B cell (primary cell): ENCODE measurements around the gene TRIO. TPM values are rescaled to one million over a fixed set of nuclear protein-coding genes. Genes with fewer than 3 reads are reported as not detected.

Source experiments
- ATAC-seq: fragments of 200-7000 bp; cut with Tn5 transposase; one replicate; pipeline ENCODE4 v1.10.0; 2021; ENCODE audit warnings: low read depth, mild to moderate bottlenecking, moderate number of reproducible peaks, moderate library complexity
- CTCF ChIA-PET: fragments of 350-600 bp; sonication (Branson Sonifier 250); formaldehyde crosslinking; loops from one replicate; lab custom pipeline; 2021; ENCODE audit warnings: antibody characterized with exemption, inconsistent platforms; lab: Charles Lee
- POLR2A ChIA-PET: fragments of 350-600 bp; sonication (Branson Sonifier 250); formaldehyde crosslinking; loops from one replicate; lab custom pipeline; 2021; ENCODE audit warnings: antibody characterized with exemption; lab: Charles Lee
- DNase-seq: peaks from one replicate; pipeline ENCODE4 v3.0.0; 2013
- H2AFZ ChIP-seq: 2 replicates; pipeline ENCODE4 v1.6.1; 2012; ENCODE audit warnings: mild to moderate bottlenecking, low read depth, low read length; ENCODE audit not compliant: insufficient read depth, poor library complexity, severe bottlenecking
- H3K27ac ChIP-seq, 2 donors: 1 replicate in 1 of 2; 2 replicates in 1 of 2; pipeline ENCODE4 v1.5.1; 2012 to 2013; ENCODE audit warnings: low read length in 2 of 2, mild to moderate bottlenecking in 2 of 2, moderate library complexity in 1 of 2
- H3K27me3 ChIP-seq, 4 experiments: fragments of 200-600 bp in 1 of 4; sonication (generic) in 1 of 4; replicated peaks in 1 of 4; 1 replicate in 2 of 4; 2 replicates in 2 of 4; pipeline versions ENCODE4 v1.6.1 to v1.7.0; 2013 to 2016; ENCODE audit warnings: low read length in 3 of 4, mild to moderate bottlenecking in 2 of 4, mixed read lengths in 1 of 4, moderate library complexity in 1 of 4; ENCODE audit not compliant: insufficient read depth in 4 of 4, control insufficient read depth in 3 of 4; ENCODE audit errors: control extremely low read depth in 1 of 4
- H3K36me3 ChIP-seq, 2 experiments: replicated peaks in 1 of 2; 1 replicate in 1 of 2; 2 replicates in 1 of 2; pipeline versions ENCODE4 v1.6.1 to v1.7.1; 2013; ENCODE audit warnings: low read length in 1 of 2; ENCODE audit not compliant: insufficient read depth in 2 of 2, control insufficient read depth in 1 of 2; ENCODE audit errors: control extremely low read depth in 1 of 2, extremely low read depth in 1 of 2
- H3K4me1 ChIP-seq, 2 donors: fragments of 200-600 bp in 1 of 2; sonication (generic) in 1 of 2; 1 replicate in 1 of 2; 2 replicates in 1 of 2; pipeline versions ENCODE4 v1.5.1 to v1.6.1; 2013 to 2017; ENCODE audit warnings: low read length in 2 of 2; ENCODE audit not compliant: control insufficient read depth in 2 of 2, insufficient read depth in 2 of 2
- H3K4me2 ChIP-seq: replicated peaks from 2 replicates; pipeline ENCODE3; 2012; ENCODE audit warnings: mild to moderate bottlenecking, low read depth, low read length; ENCODE audit not compliant: poor library complexity, severe bottlenecking
- H3K4me3 ChIP-seq, 5 experiments: fragments of 200-600 bp in 1 of 5; sonication (generic) in 1 of 5; 1 replicate in 3 of 5; 2 replicates in 2 of 5; pipeline versions ENCODE4 v1.5.1 to v1.7.0; 2011 to 2016; ENCODE audit warnings: low read length in 4 of 5, mild to moderate bottlenecking in 4 of 5, low read depth in 2 of 5, control low read depth in 1 of 5, moderate library complexity in 1 of 5; ENCODE audit not compliant: insufficient read depth in 1 of 5; ENCODE audit errors: control extremely low read depth in 1 of 5, extremely low read depth in 1 of 5
- H3K79me2 ChIP-seq: fragments of 200-600 bp; sonication (generic); one replicate; pipeline ENCODE4 v1.6.0; 2016; ENCODE audit warnings: low read length; ENCODE audit not compliant: control insufficient read depth, insufficient read depth
- H3K9ac ChIP-seq: fragments of 200-600 bp; sonication (generic); 2 replicates; pipeline ENCODE4 v1.6.1; 2017; ENCODE audit warnings: mild to moderate bottlenecking, low read length, moderate library complexity
- H3K9me3 ChIP-seq, 3 donors: one replicate each; pipeline versions ENCODE4 v1.6.1 to v1.7.1; 2013; ENCODE audit warnings: low read length in 2 of 3; ENCODE audit not compliant: control insufficient read depth in 2 of 3, insufficient read depth in 1 of 3; ENCODE audit errors: control extremely low read depth in 1 of 3
- H4K20me1 ChIP-seq: 2 replicates; pipeline ENCODE4 v1.6.0; 2012; ENCODE audit warnings: mild to moderate bottlenecking, low read length; ENCODE audit not compliant: insufficient read depth, control insufficient read depth, poor library complexity, severe bottlenecking
- H3K27ac Mint-ChIP-seq: one replicate; pipeline ENCODE4 v1.8.0; 2021; ENCODE audit warnings: mixed read lengths
- H3K27me3 Mint-ChIP-seq: one replicate; pipeline ENCODE4 v1.8.0; 2021; ENCODE audit warnings: mixed read lengths
- H3K4me1 Mint-ChIP-seq: one replicate; pipeline ENCODE4 v1.8.0; 2021; ENCODE audit warnings: mixed read lengths
- H3K4me3 Mint-ChIP-seq: one replicate; pipeline ENCODE4 v1.8.0; 2021; ENCODE audit warnings: mixed read lengths
- H3K9me3 Mint-ChIP-seq: one replicate; pipeline ENCODE4 v1.8.0; 2022; ENCODE audit warnings: mixed read lengths; ENCODE audit not compliant: insufficient read depth
- CTCF ChIP-seq: fragments of 200-600 bp; IDR thresholded peaks from one replicate; pipeline ENCODE4 v1.8.0; 2022; ENCODE audit warnings: antibody characterized with exemption, mild to moderate bottlenecking
- EZH2 ChIP-seq: IDR thresholded peaks from 2 replicates; pipeline ENCODE4 v1.6.1; 2012; ENCODE audit warnings: borderline replicate concordance, low read depth, mild to moderate bottlenecking, moderate library complexity, low read length; ENCODE audit not compliant: insufficient read depth, poor library complexity, severe bottlenecking
- WGBS: methylation state at CpG from one replicate; pipeline ENCODE4 v1.1.5; 2013; ENCODE audit warnings: missing lambda C conversion rate; ENCODE audit not compliant: insufficient coverage; 5-methylcytosine and 5-hydroxymethylcytosine counted together
- intact Hi-C: fragments of 100-400 bp; cut with micrococcal nuclease; formaldehyde crosslinking; loops from one replicate; pipeline ENCODE4 v1.10.0; 2022
- polyA plus RNA-seq: library from polyadenylated mRNA; depleted of rRNA; stranded (reverse); fragments of >200 nt; gene quantifications from 2 replicates; pipeline ENCODE4 v1.2.3, GENCODE V29; 2012
- total RNA-seq, 2 donors: library from RNA; stranded (reverse); fragments of 120-200 nt in 1 of 2; gene quantifications; 1 replicate in 1 of 2; 2 replicates in 1 of 2; pipeline versions ENCODE4 v1.2.3 to v1.2.4, GENCODE V29; 2013 to 2022

The TRIO gene
- total and polyA plus RNA-seq, 2 donors (not counting 1 experiment from before 2014, with no cell fraction given) = 90.5 to 479 TPM

GRCh38 chr5:14209222-14209822, 66.2 kb downstream of the TRIO start:
- no peaks in the 10 kb centered on the region for H3K9me3 Mint-ChIP-seq
- ATAC-seq = no peak
- Histone ChIP-seq H3K9me3 (no peaks in the 10 kb centered on the region), H3K9ac (peak overlapping the region; percentile 9), H3K27ac (peak overlapping the region; percentile 80 to 94), H3K27me3 (no peaks in the 10 kb centered on the region), H3K79me2 (peaks cover 96% of the 10 kb centered on the region), H4K20me1 (no peaks in the 10 kb centered on the region), H2AFZ (no peak overlapping the region), H3K36me3 (no peaks in the 10 kb centered on the region), H3K4me2 (peak overlapping the region; percentile 41), H3K4me1 (peaks cover 84 to 88% of the 10 kb centered on the region in 2 donors), H3K4me3 (peak overlapping the region in 1 of 5 experiments; percentile 0)
- no peaks in the 10 kb centered on the region for H3K27me3 Mint-ChIP-seq
- H3K4me1 Mint-ChIP-seq = peaks cover 86% of the 10 kb centered on the region
- no CpG with 5 or more reads among the region's 9 CpGs for WGBS
- peak; percentile 42 for DNase-seq
- intact Hi-C loops = loop anchor here (2.0 kb wide), 3 partner anchors 55 to 101 kb away; no protein-coding TSS in a partner anchor
- ChIA-PET CTCF (interaction anchor here (0.7 to 3.4 kb wide), 17 partner anchors 10 to 122 kb away, joined by 3 to 17 read pairs (median 5); partner anchors contain the start of gene TRIO), POLR2A (interaction anchor here (0.8 kb wide), 1 partner anchor 53 kb away, joined by 3 read pairs; no protein-coding TSS in a partner anchor)
- peak overlapping the region; percentile 74 for H3K4me3 Mint-ChIP-seq
- H3K27ac Mint-ChIP-seq = peak overlapping the region; percentile 93
- no peak for TF ChIP-seq EZH2
- TF ChIP-seq CTCF = no peak

GRCh38 chr5:14209836-14210235, 66.7 kb downstream of the TRIO start:
- H3K27ac ChIP-seq = peak overlapping the region; percentile 80 to 94

More at GRCh38 chr5:14209836-14210235, 66.7 kb downstream of the TRIO start:
- peak overlapping the region; percentile 93 for H3K27ac Mint-ChIP-seq
- H3K4me3 Mint-ChIP-seq = peak overlapping the region; percentile 74
- no peak overlapping the region for H3K9ac ChIP-seq
- no peak overlapping the region for H3K4me3 ChIP-seq
- H3K4me2 ChIP-seq = peak overlapping the region; percentile 29
- peaks cover 86% of the 10 kb centered on the region for H3K4me1 Mint-ChIP-seq
- no peak for ATAC-seq
- H2AFZ ChIP-seq = no peak overlapping the region
- no peak for TF ChIP-seq EZH2
- TF ChIP-seq CTCF = no peak
- H4K20me1 ChIP-seq = no peaks in the 10 kb centered on the region
- no peaks in the 10 kb centered on the region for H3K27me3 Mint-ChIP-seq
- CTCF ChIA-PET = interaction anchor here (0.9 to 3.4 kb wide), 13 partner anchors 10 to 102 kb away, joined by 3 to 17 read pairs (median 5); partner anchors contain the start of gene TRIO
- no peak for DNase-seq
- 87% methylated on average over 6 of the region's 8 CpGs for WGBS
- peaks cover 96% of the 10 kb centered on the region for H3K79me2 ChIP-seq
- no peaks in the 10 kb centered on the region for H3K9me3 Mint-ChIP-seq
- intact Hi-C loops = loop anchor here (2.0 kb wide), 3 partner anchors 55 to 101 kb away; no protein-coding TSS in a partner anchor
- H3K27me3 ChIP-seq = no peaks in the 10 kb centered on the region
- peaks cover 79 to 87% of the 10 kb centered on the region in 2 donors for H3K4me1 ChIP-seq
- POLR2A ChIA-PET = no interaction called here
- H3K9me3 ChIP-seq = no peaks in the 10 kb centered on the region
- no peaks in the 10 kb centered on the region for H3K36me3 ChIP-seq
